Measurements from ENCODE around the gene CTNNBL1.

The CTNNBL1 gene

GRCh38 chr20:37904008-37904642 lies 210.3 kb downstream of the CTNNBL1 start:
- DNase-seq: no peak

DNA sequence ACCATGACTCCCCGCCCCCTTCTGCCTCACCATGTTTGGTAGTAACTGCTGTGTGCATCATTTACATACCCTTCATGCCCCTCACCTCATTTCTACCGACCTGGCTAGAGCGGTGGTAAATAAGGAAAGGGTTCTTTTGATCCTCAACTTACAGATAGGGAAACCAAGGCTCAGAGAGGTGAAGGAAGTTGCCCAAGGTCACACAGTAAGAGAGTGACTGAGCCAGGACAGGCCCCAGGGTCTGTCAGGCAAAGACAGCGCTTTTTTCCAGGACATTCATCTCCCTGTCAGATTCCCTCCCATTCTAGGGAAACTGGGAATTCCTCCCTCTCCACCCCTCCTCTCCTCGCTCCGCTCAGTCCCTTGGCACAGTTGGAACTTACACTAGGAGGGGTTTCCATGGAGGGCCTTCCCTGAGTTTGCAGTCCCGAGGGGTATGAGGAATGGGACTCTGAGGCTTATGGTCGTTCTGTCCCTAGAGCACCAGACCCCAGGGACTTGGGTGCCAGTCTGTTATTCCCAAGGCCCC lies 211.1 kb downstream of the CTNNBL1 start:
- DNase-seq: no peak

DNA sequence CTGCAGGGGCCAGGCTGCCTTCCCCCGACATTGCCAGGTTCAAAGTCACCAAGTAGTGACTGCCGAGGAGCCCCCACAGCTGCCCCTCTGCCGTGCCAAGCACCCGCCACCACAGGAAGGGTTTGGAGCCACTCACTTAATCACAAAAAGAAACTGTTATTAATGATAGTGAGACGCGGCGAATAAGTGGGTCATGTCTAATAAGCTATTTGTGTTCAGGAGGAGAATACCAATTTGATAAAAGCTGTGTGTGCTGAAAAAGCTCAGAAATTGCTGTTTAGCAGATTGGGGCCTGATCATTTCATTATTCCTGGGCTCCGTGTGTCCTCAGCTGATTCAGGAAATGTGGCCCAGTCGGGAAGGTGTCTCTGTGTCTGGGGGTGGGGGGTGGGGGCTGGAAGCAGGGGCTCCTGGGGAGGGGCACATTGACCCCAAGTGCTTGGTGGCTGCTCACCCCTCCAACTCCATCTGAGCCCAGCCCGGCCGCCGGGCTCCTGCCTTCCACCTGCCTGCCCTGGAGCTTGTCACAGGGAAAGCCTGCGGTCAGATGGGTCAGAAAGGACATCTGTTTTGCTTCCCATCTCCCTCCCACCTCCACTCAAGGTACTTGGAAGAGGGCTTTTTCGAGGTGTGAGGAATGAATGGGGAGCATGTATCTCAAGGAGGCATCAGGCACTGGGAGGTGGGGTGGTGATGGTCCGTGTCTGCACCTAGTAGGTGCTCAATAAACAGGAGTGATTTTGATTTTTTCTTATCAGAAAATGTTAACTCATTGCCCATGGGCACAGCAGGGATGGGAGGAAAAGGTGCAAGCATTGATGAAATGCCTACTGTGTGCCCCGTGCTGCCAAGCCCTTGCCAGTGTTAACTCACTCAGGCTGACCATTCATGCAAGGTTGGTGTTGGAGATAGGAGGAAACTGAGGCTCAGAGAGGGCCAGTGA lies 212.1 kb downstream of the CTNNBL1 start:
- no peak for DNase-seq

- DNase-seq: no peak
Measured at GRCh38 chr20:37907330-37907676, 213.5 kb downstream of the CTNNBL1 start.

DNA sequence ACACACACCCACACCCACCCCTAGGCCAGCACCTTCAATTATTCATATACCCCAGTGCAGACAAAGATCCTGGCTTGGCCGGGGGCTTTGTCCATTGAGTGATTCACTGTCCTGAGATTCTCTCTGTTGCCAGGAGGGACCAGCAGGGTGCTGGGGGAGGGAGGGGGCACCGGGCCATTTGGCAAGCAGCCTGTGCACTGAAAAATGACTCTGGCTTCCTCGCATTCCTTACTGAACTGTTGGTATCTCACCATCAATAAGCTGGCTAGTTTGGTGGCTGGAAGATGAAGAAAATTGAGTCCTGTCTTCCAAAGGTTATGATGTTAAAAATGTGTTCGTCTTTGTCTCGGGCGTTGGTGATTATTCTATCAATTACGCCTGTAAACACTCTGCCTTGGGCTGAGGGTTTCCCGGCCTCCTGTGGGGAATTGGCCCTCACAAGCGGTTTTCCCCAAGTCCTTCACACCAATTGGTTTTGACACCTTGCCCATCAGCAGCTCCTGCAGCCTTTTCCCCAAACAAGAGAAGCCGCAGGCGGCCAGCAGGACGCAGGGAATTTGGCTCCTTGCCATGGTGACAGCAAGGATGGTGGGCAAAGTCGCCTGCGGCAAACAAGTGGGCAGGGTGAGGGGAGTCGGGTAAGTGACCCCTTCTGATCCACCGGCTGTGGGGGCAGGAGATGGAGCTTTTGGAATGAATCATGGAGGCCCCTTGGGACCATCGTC lies 214.0 kb downstream of the CTNNBL1 start:
- DNase-seq: peak; percentile 76

DNA sequence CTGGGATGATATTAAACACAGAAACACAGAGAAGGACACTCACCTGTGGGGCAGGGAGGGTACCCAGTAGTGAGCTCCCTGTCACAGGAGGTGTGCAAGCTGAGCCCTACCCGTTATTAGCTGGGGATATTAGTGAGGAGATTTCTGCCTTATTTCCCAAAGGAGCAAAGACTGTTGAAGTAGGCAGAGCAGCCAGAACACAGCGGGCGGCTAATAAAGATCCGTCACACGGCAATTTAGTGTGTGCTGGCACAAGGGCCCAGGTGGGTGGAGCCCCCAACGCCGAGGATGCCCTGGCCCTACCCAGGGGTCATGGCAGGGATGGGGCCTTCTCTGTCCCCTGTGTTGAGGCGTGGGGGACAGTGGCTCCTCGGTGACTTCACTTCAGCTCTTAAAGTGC lies 217.4 kb downstream of the CTNNBL1 start:
- DNase-seq: no peak

DNA sequence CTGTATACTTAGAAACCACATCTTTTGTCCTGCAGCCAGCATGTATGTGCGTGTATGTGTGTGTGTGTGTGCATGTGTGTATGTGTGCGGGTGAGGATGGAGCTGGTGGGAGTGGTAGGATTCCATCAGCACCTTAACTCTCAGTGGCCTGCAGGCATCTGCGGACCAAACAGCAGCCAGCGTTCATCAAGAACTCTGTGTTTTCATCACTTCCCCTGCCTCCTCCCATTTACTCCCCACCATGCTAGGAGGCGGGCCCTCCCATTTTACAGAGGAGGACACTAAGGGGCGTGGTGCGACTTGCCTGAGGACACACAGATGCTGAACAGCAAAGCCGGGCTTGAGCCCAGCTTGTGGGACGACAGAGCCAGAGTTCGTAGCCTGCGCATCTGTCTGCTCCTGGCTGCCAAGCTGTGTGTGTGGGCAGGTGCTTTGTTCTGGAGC lies 218.0 kb downstream of the CTNNBL1 start:
- DNase-seq: no peak

DNA sequence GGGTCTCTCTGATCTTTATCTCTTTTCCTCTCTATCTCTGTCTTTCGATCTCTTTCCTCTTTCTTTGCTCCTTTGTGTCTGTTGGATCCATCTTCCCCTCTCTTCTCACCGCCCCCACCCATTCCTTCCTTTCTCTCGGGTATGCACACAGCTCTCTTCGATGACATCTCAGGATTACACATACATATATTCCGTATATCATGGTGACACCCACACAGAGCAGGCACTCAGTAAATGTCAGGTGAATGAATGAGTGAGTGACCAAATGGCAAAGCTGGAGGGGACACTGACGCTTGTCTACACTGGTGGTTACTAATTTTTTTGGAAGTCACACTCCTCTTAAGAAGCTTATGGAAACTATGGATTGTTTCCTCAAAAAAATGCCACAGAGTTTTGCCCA lies 219.0 kb downstream of the CTNNBL1 start:
- DNase-seq: no peak

DNA sequence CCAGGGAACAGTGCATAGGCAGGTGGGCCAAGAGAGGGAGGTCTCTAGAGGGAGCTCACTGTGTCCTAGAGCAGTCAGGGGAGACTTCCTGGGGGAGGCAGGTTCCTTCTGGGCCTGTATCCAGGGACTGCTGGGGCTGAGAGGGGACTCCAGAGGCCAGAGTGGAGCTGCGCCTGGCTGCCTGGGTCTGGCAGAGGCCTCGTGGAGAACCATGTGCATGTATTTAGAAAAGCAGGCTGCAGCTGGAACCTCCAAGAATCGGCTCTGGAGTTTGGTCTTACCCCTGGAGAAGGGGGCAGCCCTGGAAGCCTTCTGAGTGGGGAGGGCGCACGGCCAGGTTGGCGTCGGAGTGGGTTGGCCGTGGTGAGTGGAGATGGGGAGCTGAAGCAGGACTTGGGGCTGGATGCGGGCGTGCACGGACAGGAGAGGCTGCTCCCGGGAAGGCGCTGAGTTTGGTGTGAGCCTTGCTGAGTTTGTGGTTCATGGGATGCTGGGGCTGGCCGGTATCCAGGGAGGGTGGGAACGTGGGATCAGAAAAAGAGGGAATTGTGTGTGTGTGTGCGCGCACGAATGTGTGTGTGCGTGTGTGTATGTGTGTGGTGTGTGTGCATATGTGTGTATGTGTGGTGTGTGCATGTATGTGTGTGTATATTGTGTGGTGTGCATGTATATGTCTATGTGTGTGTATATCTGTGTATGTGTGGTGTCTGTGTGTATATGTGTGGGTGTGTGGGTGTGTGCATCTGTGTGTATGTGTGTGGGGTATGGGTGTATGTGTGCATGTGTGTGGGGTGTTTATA lies 219.9 kb downstream of the CTNNBL1 start:
- no peak for DNase-seq

DNA sequence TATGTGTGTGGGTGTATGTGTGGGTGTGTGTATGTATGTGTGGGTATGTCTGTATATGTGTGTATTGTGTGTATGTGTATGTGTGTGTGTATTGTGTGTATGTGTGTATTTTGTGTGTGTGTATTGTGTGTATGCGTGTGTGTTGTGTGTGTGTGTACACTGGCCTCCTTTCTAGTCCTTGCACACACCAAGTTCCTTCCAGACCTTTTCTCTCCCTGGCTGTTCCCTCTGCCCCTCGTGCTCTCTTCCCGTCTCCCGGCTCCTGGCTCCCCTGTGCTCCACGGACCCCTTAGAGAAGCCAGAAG lies 220.5 kb downstream of the CTNNBL1 start:
- DNase-seq: no peak

- no peak for DNase-seq
Measured at GRCh38 chr20:37914672-37915433, 221.0 kb downstream of the CTNNBL1 start.

GRCh38 chr20:37915434-37915787 lies 221.6 kb downstream of the CTNNBL1 start:
- DNase-seq: no peak

- DNase-seq: no peak
Measured at GRCh38 chr20:37915800-37916570, 222.2 kb downstream of the CTNNBL1 start.

GRCh38 chr20:37917461-37917860 lies 223.6 kb downstream of the CTNNBL1 start:
- no peak for DNase-seq

- no peak for DNase-seq
Measured at GRCh38 chr20:37918035-37918434, 224.2 kb downstream of the CTNNBL1 start.

DNA sequence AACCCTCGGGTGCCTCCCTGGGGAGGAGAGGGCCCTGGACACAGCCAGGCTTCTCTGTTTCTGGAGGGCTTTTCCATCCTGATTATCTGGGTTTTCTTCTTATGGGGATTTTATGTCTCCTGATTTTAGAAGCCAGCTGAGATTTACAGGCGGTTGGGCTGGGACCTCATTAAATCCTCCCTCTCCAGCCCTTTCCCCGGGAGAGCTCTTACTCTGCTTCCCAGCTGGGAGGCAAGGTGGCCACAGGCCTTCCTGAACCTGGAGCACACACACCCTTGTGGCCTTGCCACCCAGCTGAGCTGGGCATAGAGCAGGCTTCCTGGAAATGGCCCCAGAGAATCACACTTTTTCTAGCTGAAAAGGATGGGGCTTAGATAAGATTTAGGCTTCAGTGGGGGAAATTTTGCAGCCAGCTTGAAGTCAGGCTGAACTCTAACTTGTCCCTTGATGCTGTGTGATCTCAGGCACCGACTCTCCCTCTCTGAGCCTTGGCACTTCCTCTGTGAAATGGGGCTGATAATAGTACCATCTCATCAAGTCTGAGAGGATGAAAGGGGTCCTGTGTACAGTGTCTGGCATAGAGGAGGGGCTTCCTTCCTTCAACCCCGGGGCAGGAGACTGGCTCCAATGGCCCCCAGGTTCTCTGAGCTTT lies 225.7 kb downstream of the CTNNBL1 start:
- no peak for DNase-seq

DNA sequence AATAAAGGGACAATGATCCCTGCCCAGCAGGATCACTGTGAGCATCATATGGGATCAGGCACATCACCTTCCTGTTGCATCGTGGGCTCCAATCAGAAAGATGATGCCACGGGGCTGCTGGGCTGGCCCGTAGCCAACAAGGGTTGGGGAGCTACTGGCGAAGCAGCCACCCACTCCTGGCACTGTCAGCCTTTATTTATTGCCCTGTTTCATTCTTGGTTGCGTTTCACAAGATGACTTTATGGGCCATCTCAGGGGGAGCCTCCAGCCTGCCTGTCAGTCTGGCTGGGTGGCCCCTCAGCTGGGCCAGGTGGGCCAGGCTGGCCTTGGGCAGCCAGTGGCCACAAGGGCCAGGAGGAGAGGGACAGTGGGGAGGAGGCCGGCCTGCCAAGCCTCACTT lies 226.4 kb downstream of the CTNNBL1 start:
- DNase-seq: no peak

DNA sequence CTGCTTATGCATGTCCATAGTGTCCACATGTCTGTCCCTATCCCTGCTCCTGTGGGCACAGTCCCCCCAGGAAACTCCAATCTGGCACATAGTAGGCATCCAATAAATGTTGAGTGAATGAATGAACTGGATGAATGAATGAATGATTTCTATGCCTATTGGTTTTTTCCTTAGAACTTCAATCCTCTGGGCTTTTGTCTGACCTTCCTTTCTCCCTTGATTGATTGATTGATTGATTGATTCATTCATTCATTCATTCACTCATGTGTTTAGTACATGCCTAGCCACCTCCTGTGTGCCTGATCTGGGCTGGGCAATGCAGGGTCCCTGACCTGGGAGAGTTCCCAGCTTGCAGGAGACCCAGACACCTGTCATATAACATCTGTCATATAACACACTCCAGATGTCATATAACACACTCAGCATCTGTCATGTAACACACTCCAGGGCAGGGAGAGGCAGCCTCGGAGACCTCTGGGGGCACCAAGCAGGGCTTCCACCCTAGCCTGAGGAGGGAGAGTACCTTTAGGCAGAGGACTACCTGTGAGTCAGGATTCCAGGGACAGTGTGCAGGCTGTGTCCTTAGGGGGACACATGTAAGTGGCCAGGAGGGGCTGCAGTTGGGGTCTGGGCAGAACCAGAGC lies 227.0 kb downstream of the CTNNBL1 start:
- DNase-seq: no peak

DNA sequence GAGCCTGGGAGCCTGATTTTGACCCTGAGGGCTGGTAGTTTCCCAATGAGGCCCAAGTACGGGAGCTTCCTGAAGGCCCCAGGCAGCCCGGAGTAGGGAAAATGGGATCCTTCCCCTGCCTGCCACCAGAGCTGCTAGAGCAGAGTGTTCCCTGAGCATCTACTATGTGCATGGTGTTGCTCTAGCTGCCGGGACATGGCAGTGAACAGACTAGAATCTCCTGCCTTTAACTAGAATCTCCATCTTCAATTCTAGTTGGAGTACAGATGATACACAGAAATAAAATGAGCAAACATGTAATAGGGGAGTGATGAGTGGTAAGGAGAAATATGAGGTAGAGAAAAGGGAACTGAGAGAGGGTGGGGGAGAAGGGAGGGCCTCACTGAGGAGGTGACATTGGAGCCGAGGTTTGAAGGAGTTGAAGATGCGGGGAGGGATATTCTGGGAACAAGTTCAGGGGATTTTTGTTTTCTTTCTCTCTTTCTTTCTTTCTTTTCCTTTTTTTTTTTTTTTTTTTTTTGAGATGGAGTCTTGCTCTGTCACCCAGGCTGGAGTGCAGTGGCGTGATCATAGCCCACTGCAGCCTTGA lies 227.6 kb downstream of the CTNNBL1 start:
- no peak for DNase-seq

All from 8988T (cell line).